SK-N-MC (cell line): ENCODE measurements around the gene SELENOW.

Experiments
- EZH2 ChIP-seq: fragments of 200-600 bp; sonication (generic); IDR thresholded peaks from one replicate; pipeline ENCODE4 v1.6.1; 2017; ENCODE audit warnings: antibody characterized with exemption
- FOXP2 ChIP-seq: optimal IDR thresholded peaks from 2 replicates; pipeline ENCODE3; 2011; ENCODE audit warnings: mild to moderate bottlenecking, moderate library complexity; ENCODE audit not compliant: insufficient read depth; ENCODE audit errors: extremely low read length, control extremely low read depth
- POLR2AphosphoS5 ChIP-seq: IDR thresholded peaks from 2 replicates; pipeline ENCODE4 v1.6.1; 2012; ENCODE audit warnings: mild to moderate bottlenecking, low read depth, low read length, borderline replicate concordance

GRCh38 chr19:47767349-47767748 is 11.2 kb upstream of the SELENOW start:
- TF ChIP-seq EZH2, result no peak
- no peak for TF ChIP-seq POLR2AphosphoS5
- no peak for TF ChIP-seq FOXP2
